HepG2 (cell line): ENCODE results near the gene QKI.

ENCODE experiments used
- ADNP ChIP-seq: sonication (generic); formaldehyde crosslinking; IDR thresholded peaks from 2 replicates; pipeline ENCODE4 v1.4.0; 2020; ENCODE audit warnings: missing genetic modification reagents
- ETV6 ChIP-seq: sonication (generic); formaldehyde crosslinking; conservative IDR thresholded peaks from 2 replicates; pipeline ENCODE4 v1.4.0; 2020; ENCODE audit warnings: missing genetic modification reagents
- EZH2 ChIP-seq: conservative IDR thresholded peaks from 2 replicates; pipeline ENCODE4 v1.6.1; 2012; ENCODE audit warnings: mild to moderate bottlenecking, low read depth, low read length, moderate library complexity
- POLR2AphosphoS5 ChIP-seq: IDR thresholded peaks from 2 replicates; pipeline ENCODE4 v1.6.1; 2012; ENCODE audit warnings: low read depth, low read length
- ZNF124 ChIP-seq: sonication (generic); formaldehyde crosslinking; IDR thresholded peaks from 2 replicates; pipeline ENCODE4 v1.4.0; 2020; ENCODE audit warnings: missing genetic modification reagents
- ZNF225 ChIP-seq: sonication (generic); formaldehyde crosslinking; IDR thresholded peaks from 2 replicates; pipeline ENCODE4 v1.4.0; 2020; ENCODE audit warnings: mild to moderate bottlenecking, missing genetic modification reagents
- TF ChIP-seq, protein P1 (sequence below): sonication (generic); formaldehyde crosslinking; IDR thresholded peaks from 2 replicates; pipeline ENCODE4 v1.4.0; 2020; ENCODE audit warnings: low read depth, mild to moderate bottlenecking, missing genetic modification reagents
- TF ChIP-seq, protein P2 (sequence below), 2 experiments: sonication (generic) in 1 of 2; formaldehyde crosslinking in 1 of 2; IDR thresholded peaks; 2 replicates each; pipeline versions ENCODE4 v1.4.0 to v1.6.1; 2016 to 2020; ENCODE audit warnings: borderline replicate concordance in 1 of 2, low read depth in 1 of 2, mild to moderate bottlenecking in 1 of 2, missing genetic modification reagents in 1 of 2

DNA sequence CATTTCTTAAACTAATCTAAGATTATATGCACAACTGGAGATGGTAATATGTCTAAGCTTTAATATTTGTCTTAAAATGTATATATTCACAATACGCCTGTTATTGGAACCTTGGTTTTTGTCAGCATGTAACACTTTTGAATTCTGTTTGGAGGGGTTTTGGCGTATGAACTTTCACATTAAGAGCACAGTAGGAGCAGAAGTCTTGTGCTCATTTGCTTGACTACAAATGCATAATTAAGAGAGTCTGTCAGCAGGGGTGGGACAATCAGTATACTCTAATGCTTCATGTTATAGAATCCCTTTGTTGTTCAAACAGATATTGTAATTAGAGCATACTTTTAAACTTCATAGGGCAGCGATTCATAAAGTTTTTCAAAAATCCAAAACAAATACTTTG, 112.8 kb downstream of the QKI start:
- TF ChIP-seq ZNF124 (CRISPR knock-in tag), result no peak
- TF ChIP-seq, protein P1, sequence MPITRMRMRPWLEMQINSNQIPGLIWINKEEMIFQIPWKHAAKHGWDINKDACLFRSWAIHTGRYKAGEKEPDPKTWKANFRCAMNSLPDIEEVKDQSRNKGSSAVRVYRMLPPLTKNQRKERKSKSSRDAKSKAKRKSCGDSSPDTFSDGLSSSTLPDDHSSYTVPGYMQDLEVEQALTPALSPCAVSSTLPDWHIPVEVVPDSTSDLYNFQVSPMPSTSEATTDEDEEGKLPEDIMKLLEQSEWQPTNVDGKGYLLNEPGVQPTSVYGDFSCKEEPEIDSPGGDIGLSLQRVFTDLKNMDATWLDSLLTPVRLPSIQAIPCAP (CRISPR knock-in tag), result no peak
- TF ChIP-seq, protein P2, sequence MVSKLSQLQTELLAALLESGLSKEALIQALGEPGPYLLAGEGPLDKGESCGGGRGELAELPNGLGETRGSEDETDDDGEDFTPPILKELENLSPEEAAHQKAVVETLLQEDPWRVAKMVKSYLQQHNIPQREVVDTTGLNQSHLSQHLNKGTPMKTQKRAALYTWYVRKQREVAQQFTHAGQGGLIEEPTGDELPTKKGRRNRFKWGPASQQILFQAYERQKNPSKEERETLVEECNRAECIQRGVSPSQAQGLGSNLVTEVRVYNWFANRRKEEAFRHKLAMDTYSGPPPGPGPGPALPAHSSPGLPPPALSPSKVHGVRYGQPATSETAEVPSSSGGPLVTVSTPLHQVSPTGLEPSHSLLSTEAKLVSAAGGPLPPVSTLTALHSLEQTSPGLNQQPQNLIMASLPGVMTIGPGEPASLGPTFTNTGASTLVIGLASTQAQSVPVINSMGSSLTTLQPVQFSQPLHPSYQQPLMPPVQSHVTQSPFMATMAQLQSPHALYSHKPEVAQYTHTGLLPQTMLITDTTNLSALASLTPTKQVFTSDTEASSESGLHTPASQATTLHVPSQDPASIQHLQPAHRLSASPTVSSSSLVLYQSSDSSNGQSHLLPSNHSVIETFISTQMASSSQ (IDR thresholded peaks at IDR 0.05; ENCODE audit: low read depth), result no peak
- TF ChIP-seq, protein P2 (CRISPR knock-in tag; IDR thresholded peaks at IDR 0.05; ENCODE audit: borderline replicate concordance), result no peak
- TF ChIP-seq POLR2AphosphoS5, result no peak
- TF ChIP-seq EZH2, result no peak
- TF ChIP-seq ADNP, result no peak
- TF ChIP-seq ZNF225 (CRISPR knock-in tag), result no peak
- no peak for TF ChIP-seq ETV6
